Hepatocyte (in vitro differentiated cells): ENCODE data around the gene TIMM22.

Experiments
- EZH2phosphoT487 ChIP-seq: fragments of 200-600 bp; sonication (generic); IDR thresholded peaks from one replicate; pipeline ENCODE4 v1.6.1; 2018; ENCODE audit warnings: antibody characterized with exemption, mild to moderate bottlenecking, low read depth, moderate library complexity; ENCODE audit not compliant: unreplicated experiment, severe bottlenecking
- TF ChIP-seq, protein P1 (sequence below): fragments of 200-600 bp; sonication (generic); IDR thresholded peaks from 2 replicates; pipeline ENCODE4 v1.5.1; 2016; ENCODE audit warnings: antibody characterized with exemption, mild to moderate bottlenecking; ENCODE audit not compliant: poor library complexity

DNA sequence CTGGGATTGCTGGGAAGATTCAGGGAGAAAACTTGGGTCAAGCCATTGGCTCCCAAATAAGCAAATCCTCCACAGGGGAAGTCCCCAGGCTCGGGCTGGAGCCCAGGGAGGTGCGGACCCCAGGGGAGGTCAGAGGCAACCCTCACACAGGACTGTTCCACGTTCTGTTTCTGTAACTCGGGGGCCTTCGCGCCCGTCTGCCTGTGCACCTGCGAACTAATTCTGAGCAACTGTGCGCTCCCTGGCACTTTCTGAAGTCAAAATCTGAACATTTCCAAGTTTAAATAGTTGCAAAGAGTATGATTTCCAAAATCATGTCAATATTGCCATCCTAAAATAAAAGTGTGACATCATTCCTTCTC lies 16.8 kb downstream of the TIMM22 start:
- TF ChIP-seq, protein P1, sequence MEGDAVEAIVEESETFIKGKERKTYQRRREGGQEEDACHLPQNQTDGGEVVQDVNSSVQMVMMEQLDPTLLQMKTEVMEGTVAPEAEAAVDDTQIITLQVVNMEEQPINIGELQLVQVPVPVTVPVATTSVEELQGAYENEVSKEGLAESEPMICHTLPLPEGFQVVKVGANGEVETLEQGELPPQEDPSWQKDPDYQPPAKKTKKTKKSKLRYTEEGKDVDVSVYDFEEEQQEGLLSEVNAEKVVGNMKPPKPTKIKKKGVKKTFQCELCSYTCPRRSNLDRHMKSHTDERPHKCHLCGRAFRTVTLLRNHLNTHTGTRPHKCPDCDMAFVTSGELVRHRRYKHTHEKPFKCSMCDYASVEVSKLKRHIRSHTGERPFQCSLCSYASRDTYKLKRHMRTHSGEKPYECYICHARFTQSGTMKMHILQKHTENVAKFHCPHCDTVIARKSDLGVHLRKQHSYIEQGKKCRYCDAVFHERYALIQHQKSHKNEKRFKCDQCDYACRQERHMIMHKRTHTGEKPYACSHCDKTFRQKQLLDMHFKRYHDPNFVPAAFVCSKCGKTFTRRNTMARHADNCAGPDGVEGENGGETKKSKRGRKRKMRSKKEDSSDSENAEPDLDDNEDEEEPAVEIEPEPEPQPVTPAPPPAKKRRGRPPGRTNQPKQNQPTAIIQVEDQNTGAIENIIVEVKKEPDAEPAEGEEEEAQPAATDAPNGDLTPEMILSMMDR, result no peak
- TF ChIP-seq EZH2phosphoT487, result no peak
